Heart left ventricle (tissue), 13 donors: ENCODE measurements around the gene KCTD17.

Experiments
- POLR2A ChIP-seq, 2 donors: fragments of 450-650 bp; IDR thresholded peaks; one replicate each; pipeline ENCODE4 v1.6.1; 2017; ENCODE audit warnings: antibody characterized with exemption in 2 of 2, mild to moderate bottlenecking in 2 of 2, moderate library complexity in 2 of 2
- TF ChIP-seq, protein P1 (sequence below), 12 donors: fragments of 200-600 bp; sonication (generic) in 4 of 12; IDR thresholded peaks; one replicate each; pipeline versions ENCODE4 v1.5.0 to v1.8.0; 2018 to 2022; ENCODE audit warnings: antibody characterized with exemption in 12 of 12, mild to moderate bottlenecking in 5 of 12
- donor health status: ischemic (EF 13 %, LVEDD 7.1; RV severe dilation, severe dysfunction).
- donor health status: DM: no; HTN: yes; CAD: no.
- donor health status: DM: no; HTN: no; CAD: no.
- donor health status: ischemic (EF 25% LVEDD 6.9; RV normal size, moderate dysfunction).
- donor health status: ischemic (EF 25% LVEDD 5.7; RV mildly dilated, moderate dysfunction).
- donor health status: ischemic (EF 35%, LVEDD 5.7; RV mildly dilated, moderate dysfunction).
- donor health status: nonischemic (EF 11% LVEDD 7.7; RV severe dilation, severe dysfunction).
- donor health status: DM: yes; HTN: yes; CAD: no.
- donor health status: PGD.
- donor health status: ischemic (EF 29% LVEDD 5.4; RV normal size, mild dysfunction).
- donor health status: nonischemic (EF 23%, LVEDD 6.1; RV moderate dilation, normal function).

DNA sequence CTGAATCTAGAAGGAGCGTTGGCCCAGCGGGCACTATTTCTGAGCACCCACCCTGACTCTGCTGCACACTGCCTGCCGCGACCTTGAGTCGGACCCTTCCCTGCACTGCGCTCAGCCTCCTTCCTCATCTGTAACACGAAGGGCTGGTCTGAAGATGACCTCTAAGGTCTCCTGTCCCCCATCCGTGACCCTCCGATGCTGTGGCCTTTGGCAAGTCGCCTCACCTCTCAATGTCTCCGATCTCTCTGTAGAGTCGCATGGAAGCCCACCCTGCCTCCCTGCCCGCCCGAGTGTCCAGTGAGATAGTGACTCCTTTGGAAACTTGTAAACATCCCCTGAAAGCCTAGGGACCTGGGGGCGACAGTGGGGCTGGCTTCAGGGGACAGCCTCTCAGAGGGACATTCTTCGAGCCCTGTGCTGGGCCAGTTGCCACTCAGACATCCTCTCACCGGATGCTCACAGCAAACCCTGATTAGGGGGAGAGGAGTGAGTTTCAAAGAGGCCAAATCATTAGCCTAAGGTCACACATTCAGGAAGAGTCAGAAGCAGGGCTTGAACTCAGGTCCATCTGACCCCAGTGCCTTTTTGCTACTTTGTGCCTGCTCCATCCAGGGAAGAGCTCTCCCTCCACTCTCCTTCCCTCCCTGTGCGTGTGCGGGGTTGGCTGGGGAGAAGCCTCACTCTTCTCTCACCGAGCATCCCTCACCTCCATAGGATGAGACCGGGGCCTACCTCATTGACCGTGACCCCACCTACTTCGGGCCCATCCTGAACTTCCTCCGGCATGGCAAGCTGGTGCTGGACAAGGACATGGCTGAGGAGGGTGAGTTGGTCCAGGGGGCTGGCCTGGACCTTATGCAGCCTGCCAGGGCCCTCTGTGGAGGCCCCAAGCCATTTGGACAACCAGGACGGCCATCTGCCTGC, 1.1 kb downstream of the KCTD17 start:
- TF ChIP-seq, protein P1, sequence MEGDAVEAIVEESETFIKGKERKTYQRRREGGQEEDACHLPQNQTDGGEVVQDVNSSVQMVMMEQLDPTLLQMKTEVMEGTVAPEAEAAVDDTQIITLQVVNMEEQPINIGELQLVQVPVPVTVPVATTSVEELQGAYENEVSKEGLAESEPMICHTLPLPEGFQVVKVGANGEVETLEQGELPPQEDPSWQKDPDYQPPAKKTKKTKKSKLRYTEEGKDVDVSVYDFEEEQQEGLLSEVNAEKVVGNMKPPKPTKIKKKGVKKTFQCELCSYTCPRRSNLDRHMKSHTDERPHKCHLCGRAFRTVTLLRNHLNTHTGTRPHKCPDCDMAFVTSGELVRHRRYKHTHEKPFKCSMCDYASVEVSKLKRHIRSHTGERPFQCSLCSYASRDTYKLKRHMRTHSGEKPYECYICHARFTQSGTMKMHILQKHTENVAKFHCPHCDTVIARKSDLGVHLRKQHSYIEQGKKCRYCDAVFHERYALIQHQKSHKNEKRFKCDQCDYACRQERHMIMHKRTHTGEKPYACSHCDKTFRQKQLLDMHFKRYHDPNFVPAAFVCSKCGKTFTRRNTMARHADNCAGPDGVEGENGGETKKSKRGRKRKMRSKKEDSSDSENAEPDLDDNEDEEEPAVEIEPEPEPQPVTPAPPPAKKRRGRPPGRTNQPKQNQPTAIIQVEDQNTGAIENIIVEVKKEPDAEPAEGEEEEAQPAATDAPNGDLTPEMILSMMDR (IDR thresholded peaks at IDR 0.05): no peak
- TF ChIP-seq POLR2A (IDR thresholded peaks at IDR 0.05): no peak
